HG03520 (cell line): ENCODE data around the gene CBX4.

Experiments
- ATAC-seq: cut with Tn5 transposase; IDR thresholded peaks from one replicate; pipeline ENCODE4 v1.9.1; 2021; ENCODE audit warnings: mild to moderate bottlenecking, moderate library complexity; ENCODE audit not compliant: unreplicated experiment

The CBX4 gene

DNA sequence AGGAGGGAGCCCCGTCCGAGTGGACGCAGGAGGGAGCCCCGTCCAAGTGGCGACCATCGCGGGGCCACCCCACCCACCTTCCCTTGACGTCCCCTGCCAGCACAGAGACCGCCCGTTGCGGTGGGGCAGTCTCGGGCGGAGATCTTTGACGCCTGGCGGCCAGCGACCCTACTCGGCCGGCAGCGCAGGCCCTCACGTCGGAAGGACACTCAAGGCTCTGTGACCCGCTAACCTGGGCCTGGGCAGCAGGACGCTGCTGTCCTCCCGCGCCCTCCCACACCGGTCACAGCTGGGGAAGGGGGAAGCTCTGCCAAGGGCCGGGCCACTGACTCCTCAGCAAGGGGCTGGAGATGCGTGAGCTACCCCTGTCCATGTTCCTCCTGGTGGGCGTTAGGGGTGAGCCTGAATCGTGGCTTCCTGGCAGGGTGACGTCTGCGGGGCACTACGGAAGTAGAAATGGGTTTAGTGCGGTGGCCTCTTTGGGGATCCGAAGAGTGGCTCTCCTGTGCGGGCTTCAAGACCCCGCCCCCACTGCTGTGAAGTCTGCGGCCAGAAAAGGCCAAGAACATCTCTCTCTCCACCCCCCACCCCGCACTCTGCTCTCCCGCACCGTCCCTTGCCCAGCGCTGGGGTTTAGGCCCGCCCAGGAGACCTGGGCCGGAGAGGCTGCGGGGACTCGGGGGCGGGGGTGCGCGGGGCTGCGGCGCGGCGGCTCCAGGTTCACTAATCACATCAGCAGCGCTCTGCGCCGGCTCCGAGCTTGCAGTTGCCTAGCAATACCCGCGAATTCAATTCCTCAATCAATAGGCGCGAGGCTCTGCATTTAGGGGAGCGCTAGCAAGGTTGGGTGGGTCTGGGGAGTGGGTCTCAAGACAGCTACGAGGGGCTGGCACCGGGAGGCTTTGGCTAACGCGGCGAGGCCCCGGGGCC lies 48.2 kb downstream of the CBX4 start:
- no peak for ATAC-seq

DNA sequence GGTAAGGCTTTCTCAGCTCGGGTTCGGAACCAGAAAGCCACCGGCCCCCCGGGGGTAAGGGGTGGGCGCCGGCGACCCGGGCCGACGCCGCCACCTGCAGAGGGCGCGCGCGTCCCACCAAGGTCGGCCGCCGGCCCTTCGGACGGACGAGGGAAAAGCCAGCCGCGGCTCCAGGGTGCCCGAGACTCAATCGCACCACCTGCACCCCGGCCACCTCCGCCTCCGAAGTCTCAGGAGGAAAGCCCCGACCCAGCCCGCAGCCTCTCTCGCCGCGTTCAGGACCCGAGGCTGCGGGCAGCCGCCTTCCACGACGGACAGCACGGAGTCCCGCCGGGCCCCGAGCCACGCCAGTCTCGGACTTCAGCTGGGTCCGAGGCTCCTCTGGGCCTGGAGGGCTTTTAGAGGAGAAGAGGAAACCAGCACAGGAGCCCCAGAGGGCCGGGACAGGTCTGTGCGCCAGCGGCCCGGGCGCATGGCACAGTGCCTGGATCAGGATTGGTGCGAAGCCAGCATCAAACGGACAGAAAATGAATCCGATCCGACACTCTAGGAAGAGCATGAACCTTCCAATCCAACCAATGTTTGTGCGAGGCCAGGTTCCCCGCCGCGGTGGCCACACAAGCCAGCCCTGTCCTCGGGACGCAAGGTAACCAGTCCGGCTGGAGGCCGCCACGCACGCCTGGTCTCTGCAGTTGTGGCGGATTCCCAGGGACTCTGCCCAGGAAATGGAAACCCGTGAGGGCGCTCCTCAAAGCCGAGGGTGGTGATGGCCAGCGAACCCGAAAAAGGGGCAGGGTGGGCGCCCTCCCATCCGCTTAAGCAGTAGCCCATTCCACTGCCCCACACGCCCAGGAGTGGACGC lies 49.1 kb downstream of the CBX4 start:
- no peak for ATAC-seq

DNA sequence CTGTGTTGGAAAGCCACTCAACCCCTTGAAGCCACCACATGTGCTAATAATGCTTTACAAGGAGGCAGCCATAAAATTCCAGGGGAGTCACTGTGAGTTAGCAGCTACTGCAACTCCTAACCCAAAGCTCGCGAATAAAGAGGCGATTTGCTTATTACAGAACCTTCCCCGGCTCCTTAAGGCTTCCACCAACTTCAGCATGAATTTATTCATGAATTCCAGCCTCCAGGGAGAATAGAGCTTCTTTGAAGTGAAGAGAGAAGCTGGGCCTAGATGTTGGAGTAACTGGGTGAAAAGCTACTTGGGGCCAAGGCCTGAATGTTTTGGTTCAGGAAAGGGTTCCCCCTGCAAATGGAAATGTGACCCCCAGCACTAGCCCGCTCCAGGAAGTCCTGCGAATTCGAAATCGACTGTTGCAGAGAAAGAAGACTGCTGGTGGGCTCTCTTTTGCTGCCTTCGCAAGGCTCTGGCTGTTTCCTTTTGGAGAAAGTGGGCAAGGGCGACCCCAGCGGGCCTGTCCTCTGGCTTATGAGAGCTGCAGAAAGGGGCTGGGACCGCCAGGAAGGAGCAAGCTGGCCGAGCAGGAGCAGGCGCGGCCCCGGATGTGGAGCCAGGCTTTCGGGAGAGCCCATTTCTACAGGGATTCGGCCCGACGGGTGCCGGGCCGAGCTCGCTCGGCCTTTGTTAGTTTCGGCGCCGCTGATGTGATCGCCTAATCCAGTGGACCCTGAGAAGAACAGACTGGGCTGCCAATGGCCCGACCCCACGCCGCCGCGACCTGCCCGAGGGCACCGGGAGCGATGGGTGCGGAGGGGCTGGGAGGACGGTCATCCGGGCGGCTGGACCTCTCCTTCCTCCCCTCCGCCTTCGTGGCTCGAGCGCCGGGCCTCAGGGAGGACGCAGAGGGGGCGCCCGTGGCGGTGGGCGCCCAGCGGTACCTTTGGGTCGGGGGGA lies 50.0 kb downstream of the CBX4 start:
- no peak for ATAC-seq

DNA sequence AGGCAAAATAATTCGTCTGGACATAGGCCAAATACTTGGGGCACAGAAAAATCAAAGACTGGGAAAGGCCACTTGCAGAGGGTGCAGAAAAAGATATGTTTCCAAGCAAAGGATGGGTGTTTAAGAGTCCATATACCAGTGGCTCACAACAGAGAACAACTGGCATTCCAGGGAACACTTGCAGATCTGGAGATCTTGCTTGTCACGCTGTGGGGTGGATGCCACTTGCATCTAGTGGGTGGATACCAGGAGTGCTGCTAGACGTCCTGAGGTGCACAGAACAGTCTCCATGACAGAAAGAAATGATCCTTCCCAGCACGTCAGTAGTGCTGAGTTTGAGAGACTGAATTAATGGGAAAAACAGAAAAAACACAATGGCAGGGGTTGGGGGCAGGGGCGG lies 50.8 kb downstream of the CBX4 start:
- ATAC-seq, result no peak

DNA sequence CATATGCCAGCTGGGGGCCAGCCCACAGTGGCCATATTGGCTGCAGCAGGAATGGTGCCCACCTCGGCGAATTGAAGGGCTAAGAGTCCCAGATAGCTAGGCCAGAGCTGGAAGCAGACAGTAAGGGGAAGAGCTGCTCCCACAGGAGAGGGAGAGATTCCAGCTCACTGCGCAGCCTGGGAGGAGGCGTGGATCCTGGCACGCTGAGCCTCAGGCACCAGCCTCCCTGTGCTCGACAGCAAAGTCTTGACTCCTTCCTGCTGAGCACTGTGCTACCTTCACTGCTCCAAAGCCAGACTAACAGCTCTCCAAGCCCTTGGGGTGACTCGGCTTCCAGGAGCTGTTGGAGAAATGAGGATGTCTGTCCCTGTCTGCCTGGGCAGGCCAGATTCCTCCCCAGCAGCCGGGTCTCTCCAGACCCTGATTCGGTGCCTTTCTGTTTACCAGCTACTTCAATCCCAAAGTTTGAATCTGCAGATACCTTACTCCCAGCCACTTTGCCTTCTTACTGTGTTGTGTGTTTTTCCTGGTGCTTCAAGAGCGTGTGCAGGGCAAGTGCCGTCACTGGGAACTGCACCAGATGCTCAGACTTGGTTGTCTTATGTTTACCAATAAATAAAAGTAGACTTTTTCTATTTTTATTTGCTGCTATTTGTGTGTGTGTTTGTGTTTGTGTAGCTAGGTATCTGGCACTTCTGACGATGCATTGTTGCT lies 52.2 kb downstream of the CBX4 start:
- ATAC-seq, result no peak

DNA sequence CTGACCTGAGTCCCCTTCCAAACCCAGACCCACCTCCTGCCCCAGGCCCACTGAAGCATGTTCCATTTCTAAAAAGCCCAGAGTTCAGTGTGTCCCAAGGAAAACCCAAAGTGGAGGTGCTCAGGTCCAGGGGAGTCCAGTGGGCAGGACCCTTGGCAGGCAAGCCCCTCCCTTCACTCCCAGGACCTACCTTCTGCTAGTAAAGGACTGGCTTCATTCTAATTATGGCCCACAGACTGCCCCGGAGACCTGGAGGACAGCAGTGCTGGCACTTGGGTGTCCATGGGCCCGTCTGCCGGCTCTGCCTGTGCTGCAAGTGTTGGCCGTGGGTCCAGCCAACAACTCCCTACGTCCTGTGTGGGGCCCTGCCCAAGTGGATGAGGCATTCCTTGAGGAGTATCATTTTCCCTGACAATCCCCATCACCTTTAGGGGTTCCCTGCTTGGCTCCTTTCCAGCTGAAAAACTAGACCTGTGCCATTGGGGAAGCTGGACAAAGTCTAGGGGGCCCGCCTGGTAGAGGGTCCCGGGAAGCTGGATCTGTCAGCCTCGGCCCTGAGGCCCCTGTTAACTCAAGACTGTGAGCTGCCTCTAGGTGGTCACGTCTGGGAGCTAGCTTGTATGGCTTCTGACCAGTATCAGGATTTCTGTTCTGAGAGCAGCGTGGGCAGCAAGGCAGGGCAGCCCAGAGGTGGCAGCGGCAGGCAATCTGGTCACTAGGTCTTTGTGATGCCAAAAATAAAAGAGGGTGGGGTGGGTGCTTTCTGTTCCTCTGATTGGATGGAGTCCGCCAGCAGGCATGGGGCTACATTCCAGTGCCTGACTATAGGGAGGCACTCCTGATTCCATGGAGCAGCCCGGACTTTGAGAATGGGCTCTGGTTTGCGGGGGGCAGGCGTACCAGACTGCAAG lies 53.1 kb downstream of the CBX4 start:
- ATAC-seq, result no peak

DNA sequence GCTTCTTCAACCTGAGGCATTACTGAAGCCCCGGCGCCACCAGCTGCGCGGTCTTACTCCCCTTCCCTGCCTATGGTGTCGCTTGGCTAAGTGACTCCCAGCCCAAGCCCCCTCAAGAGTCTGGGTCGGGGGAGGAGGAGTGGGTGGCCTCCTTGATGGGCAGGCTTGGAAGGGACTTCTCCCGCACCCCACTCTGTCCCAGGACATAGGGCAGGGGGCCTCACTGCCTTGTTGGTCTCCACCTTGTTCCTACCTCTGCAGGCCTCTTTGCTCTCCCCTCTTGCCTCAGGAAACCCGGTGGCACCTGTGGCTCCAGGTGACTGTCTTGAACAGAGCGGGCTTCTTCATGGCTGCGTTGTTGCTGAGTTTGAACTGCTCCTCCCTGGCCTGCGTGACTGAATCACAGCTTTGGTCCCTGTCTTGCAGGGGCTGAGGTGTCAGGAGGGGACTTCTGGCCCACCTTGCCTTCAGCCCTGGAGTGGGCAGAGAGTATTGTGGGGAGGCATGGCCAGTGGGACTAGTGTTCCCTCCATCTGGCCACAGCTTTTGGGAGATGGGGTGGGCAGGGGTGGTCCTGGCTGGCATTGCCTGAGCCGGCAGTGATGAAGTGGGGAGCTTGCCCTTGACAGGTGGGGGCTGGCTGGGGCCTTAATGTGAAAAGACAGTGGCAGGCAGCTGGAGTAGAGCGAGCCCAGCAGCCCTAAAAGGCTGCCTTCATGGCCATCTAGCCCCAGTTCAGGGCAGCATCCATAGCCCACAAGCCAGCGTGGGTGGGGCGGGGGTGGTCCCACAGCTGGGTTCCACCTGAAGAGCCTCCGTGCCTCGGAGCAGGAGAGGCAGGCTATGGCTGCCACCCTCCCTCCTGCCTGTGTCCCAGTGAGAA lies 54.0 kb downstream of the CBX4 start:
- no peak for ATAC-seq

DNA sequence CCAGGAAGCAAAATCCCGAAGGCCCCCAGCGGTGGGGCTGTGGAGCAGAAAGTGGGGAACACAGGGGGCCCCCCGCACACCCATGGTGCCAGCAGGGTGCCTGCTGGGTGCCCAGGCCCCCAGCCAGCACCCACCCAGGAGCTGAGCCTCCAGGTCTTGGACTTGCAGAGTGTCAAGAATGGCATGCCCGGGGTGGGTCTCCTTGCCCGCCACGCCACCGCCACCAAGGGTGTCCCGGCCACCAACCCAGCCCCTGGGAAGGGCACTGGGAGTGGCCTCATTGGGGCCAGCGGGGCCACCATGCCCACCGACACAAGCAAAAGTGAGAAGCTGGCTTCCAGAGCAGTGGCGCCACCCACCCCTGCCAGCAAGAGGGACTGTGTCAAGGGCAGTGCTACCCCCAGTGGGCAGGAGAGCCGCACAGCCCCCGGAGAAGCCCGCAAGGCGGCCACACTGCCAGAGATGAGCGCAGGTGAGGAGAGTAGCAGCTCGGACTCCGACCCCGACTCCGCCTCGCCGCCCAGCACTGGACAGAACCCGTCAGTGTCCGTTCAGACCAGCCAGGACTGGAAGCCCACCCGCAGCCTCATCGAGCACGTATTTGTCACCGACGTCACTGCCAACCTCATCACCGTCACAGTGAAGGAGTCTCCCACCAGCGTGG lies 54.8 kb downstream of the CBX4 start:
- ATAC-seq, result no peak

DNA sequence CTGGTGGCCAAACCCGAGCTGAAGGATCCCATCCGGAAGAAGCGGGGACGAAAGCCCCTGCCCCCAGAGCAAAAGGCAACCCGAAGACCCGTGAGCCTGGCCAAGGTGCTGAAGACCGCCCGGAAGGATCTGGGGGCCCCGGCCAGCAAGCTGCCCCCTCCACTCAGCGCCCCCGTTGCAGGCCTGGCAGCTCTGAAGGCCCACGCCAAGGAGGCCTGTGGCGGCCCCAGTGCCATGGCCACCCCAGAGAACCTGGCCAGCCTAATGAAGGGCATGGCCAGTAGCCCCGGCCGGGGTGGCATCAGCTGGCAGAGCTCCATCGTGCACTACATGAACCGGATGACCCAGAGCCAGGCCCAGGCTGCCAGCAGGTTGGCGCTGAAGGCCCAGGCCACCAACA lies 55.3 kb downstream of the CBX4 start:
- no peak for ATAC-seq
